ENCODE data around the gene PRR7.

GRCh38 chr5:177409043-177409801, 37.4 kb upstream of the PRR7 start, which contains the start of gene F12:
- no peak for TF ChIP-seq REST (IDR thresholded peaks at IDR 0.05; ENCODE audit: insufficient read depth in 1 of 2, low read depth in 2 of 2, low read length in 1 of 2)
- TF ChIP-seq POLR2AphosphoS5 (IDR thresholded peaks at IDR 0.05; ENCODE audit: low read depth, low read length), result no peak
- no peak for TF ChIP-seq CTCF (IDR thresholded peaks at IDR 0.05)
- TF ChIP-seq SIN3A (IDR thresholded peaks at IDR 0.05; ENCODE audit: borderline replicate concordance, insufficient read depth, low read depth, low read length), result no peak

All from Panc1 (cell line).